Type B pancreatic cell (in vitro differentiated cells): ENCODE data around the gene UBE2G1. TPM values are rescaled to one million over a fixed set of nuclear protein-coding genes. Genes with fewer than 3 reads are reported as not detected.

ENCODE experiments used
- DNase-seq: peaks from one replicate; pipeline ENCODE4 v3.0.0; 2021; ENCODE audit warnings: mixed read lengths; ENCODE audit not compliant: unreplicated experiment; ENCODE audit errors: extremely low spot score
- H3K27ac Mint-ChIP-seq: 2 replicates; pipeline ENCODE4 v1.8.0; 2021; ENCODE audit warnings: mild to moderate bottlenecking, mixed read lengths
- H3K27me3 Mint-ChIP-seq: 2 replicates; pipeline ENCODE4 v1.8.0; 2021; ENCODE audit warnings: mixed read lengths
- H3K36me3 Mint-ChIP-seq: 2 replicates; pipeline ENCODE4 v1.8.0; 2021; ENCODE audit warnings: mixed read lengths
- H3K4me1 Mint-ChIP-seq: one replicate; pipeline ENCODE4 v1.8.0; 2021; ENCODE audit warnings: mixed read lengths; ENCODE audit not compliant: unreplicated experiment
- H3K4me3 Mint-ChIP-seq: 2 replicates; pipeline ENCODE4 v1.8.0; 2021; ENCODE audit warnings: mild to moderate bottlenecking, mixed read lengths
- H3K9me3 Mint-ChIP-seq: 2 replicates; pipeline ENCODE4 v1.8.0; 2021; ENCODE audit warnings: mixed read lengths
- total RNA-seq: library from RNA; stranded (reverse); gene quantifications from 2 replicates; pipeline ENCODE4 v1.2.1, GENCODE V29; 2021; ENCODE audit warnings: low replicate concordance
- TF ChIP-seq, protein P1 (sequence below): fragments of 200-600 bp; sonication (generic); conservative IDR thresholded peaks from 2 replicates; pipeline ENCODE4 v1.5.0; 2021; ENCODE audit warnings: antibody characterized with exemption, mild to moderate bottlenecking

The UBE2G1 gene
- total RNA-seq, 1 donor from 2014 or later = 77.7 TPM

DNA sequence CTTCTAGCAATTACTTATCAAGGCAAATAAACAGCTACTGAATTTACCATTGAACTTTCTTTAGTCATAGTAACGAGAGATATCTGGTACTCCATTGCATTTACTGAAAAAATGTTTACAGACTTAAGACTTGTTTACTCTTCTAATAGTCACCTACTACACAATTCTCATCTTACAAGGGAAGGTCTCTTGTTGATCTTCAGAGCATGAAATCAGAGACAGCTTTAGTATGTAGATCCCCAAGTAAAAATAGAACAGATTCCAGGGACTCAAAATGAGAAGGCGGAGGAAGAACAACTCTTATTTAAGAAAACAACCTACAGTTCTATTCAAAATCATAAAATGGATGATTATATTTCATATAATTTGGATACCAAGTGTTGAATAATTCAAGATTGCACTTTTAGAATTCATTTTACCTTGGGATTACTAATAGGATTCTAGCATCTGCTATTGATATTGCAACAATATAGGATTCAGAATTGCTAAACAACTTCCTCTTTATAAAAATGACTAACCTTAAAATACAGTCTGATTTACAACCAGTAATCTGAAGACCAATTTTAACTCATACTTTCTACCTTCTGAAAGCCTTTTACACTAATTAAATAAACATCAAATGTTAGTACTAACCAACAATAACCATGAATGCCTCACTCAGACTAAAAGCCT lies 20.8 kb downstream of the UBE2G1 start:
- DNase-seq = no peak
- Mint-ChIP-seq H3K27ac (peak overlapping the region; percentile 39), H3K9me3 (no peaks in the 10 kb centered on the region), H3K4me3 (no peak overlapping the region), H3K27me3 (no peaks in the 10 kb centered on the region), H3K4me1 (peaks cover 14% of the 10 kb centered on the region), H3K36me3 (no peaks in the 10 kb centered on the region)
- TF ChIP-seq, protein P1, sequence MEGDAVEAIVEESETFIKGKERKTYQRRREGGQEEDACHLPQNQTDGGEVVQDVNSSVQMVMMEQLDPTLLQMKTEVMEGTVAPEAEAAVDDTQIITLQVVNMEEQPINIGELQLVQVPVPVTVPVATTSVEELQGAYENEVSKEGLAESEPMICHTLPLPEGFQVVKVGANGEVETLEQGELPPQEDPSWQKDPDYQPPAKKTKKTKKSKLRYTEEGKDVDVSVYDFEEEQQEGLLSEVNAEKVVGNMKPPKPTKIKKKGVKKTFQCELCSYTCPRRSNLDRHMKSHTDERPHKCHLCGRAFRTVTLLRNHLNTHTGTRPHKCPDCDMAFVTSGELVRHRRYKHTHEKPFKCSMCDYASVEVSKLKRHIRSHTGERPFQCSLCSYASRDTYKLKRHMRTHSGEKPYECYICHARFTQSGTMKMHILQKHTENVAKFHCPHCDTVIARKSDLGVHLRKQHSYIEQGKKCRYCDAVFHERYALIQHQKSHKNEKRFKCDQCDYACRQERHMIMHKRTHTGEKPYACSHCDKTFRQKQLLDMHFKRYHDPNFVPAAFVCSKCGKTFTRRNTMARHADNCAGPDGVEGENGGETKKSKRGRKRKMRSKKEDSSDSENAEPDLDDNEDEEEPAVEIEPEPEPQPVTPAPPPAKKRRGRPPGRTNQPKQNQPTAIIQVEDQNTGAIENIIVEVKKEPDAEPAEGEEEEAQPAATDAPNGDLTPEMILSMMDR = no peak

GRCh38 chr17:4344926-4345325 lies 21.5 kb downstream of the UBE2G1 start:
- Mint-ChIP-seq H3K4me3 (no peak overlapping the region), H3K9me3 (no peaks in the 10 kb centered on the region), H3K27ac (peak overlapping the region; percentile 39), H3K36me3 (peaks cover 6% of the 10 kb centered on the region), H3K4me1 (peaks cover 15% of the 10 kb centered on the region), H3K27me3 (no peaks in the 10 kb centered on the region)
- TF ChIP-seq, protein P1 = no peak
- no peak for DNase-seq

DNA sequence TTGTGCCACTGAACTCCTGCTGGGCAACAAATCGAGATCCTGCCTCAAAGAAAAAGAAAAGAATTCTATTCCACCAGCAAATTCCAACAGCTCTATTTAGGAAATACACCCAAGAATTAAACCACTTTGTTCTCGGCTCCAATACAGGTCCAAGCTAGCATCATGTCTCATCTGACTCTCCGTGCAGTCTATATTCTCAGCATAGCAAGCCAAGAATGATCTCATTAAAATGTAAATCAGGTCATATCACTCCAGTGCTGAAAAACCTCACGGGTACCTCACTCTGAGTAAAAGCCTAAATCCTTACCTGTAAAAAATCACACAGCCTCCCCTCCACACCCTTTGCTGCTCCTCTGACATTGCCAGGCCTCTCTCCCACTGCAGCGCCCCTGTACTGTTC lies 23.9 kb downstream of the UBE2G1 start:
- Mint-ChIP-seq H3K9me3 (no peaks in the 10 kb centered on the region), H3K4me3 (no peak overlapping the region), H3K4me1 (peaks cover 17% of the 10 kb centered on the region), H3K36me3 (peaks cover 8% of the 10 kb centered on the region), H3K27me3 (no peaks in the 10 kb centered on the region), H3K27ac (no peak overlapping the region)
- DNase-seq = no peak
- TF ChIP-seq, protein P1 = no peak

DNA sequence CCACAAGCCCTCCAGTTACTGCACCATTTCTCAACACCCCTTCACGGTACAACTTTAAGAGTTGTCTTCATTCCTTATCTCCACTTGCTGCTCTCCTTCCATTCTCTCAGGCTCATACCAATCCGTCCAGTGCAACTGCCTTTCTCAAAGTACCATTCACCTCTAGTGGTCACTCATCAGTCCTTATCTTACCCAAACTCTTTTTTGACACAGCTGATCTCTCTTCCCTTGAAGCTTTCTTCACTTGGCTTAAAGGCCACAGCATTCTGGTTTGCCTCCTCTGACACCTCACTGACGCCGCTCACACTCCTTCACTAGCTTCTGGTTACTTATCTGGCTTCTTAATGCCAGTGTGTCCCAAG lies 24.9 kb downstream of the UBE2G1 start:
- no peaks in the 10 kb centered on the region for H3K9me3 Mint-ChIP-seq
- H3K36me3 Mint-ChIP-seq = peaks cover 8% of the 10 kb centered on the region
- no peak overlapping the region for H3K4me3 Mint-ChIP-seq
- no peaks in the 10 kb centered on the region for H3K27me3 Mint-ChIP-seq
- H3K27ac Mint-ChIP-seq = no peak overlapping the region
- H3K4me1 Mint-ChIP-seq = peaks cover 17% of the 10 kb centered on the region
- TF ChIP-seq, protein P1 = no peak
- no peak for DNase-seq

DNA sequence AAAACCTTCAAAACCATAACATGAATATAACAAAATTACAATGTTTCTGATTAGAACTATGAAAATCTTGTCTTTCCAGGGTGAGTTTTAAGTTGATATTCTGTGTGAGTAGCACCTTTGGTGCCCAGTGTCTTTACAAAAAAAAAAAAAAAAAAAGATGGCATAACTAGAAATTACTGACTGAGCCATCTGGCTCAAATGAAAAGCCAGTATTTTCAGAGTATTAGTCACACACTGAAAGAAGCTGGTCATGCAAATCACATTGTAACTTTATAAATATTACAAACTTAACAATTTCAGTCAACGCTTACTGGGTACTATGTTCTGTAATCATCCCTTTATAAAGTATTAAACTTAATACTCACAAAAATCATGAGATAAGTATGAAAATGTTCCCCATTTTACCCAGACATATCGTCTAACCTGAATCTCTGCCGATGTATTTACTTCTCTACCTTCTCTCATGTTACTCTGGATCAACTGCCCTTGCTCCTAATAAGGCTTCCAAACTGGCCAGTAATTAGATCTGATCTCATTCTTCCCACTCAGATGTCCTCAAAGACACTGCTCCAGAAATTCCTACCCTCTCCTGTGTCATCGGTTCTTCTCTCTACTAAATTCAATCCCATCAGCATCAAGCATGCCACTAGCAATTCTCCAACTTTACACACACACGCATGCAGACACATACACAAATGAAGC lies 25.4 kb downstream of the UBE2G1 start:
- no peaks in the 10 kb centered on the region for H3K27me3 Mint-ChIP-seq
- no peaks in the 10 kb centered on the region for H3K9me3 Mint-ChIP-seq
- TF ChIP-seq, protein P1 = no peak
- peaks cover 8% of the 10 kb centered on the region for H3K36me3 Mint-ChIP-seq
- peaks cover 15% of the 10 kb centered on the region for H3K4me1 Mint-ChIP-seq
- H3K4me3 Mint-ChIP-seq = no peak overlapping the region
- no peak overlapping the region for H3K27ac Mint-ChIP-seq
- no peak for DNase-seq
